B cell (primary cell): ENCODE results near the gene PHC2. TPM values are rescaled to one million over a fixed set of nuclear protein-coding genes. Genes with fewer than 3 reads are reported as not detected.

Source experiments
- ATAC-seq: fragments of 200-7000 bp; cut with Tn5 transposase; one replicate; pipeline ENCODE4 v1.10.0; 2021; ENCODE audit warnings: low read depth, mild to moderate bottlenecking, moderate number of reproducible peaks, moderate library complexity
- CTCF ChIA-PET: fragments of 350-600 bp; sonication (Branson Sonifier 250); formaldehyde crosslinking; loops from one replicate; lab custom pipeline; 2021; ENCODE audit warnings: antibody characterized with exemption, inconsistent platforms; lab: Charles Lee
- POLR2A ChIA-PET: fragments of 350-600 bp; sonication (Branson Sonifier 250); formaldehyde crosslinking; loops from one replicate; lab custom pipeline; 2021; ENCODE audit warnings: antibody characterized with exemption; lab: Charles Lee
- DNase-seq: peaks from one replicate; pipeline ENCODE4 v3.0.0; 2013
- H2AFZ ChIP-seq: 2 replicates; pipeline ENCODE4 v1.6.1; 2012; ENCODE audit warnings: mild to moderate bottlenecking, low read depth, low read length; ENCODE audit not compliant: insufficient read depth, poor library complexity, severe bottlenecking
- H3K27ac ChIP-seq, 2 donors: 1 replicate in 1 of 2; 2 replicates in 1 of 2; pipeline ENCODE4 v1.5.1; 2012 to 2013; ENCODE audit warnings: low read length in 2 of 2, mild to moderate bottlenecking in 2 of 2, moderate library complexity in 1 of 2
- H3K27me3 ChIP-seq, 4 experiments: fragments of 200-600 bp in 1 of 4; sonication (generic) in 1 of 4; replicated peaks in 1 of 4; 1 replicate in 2 of 4; 2 replicates in 2 of 4; pipeline versions ENCODE4 v1.6.1 to v1.7.0; 2013 to 2016; ENCODE audit warnings: low read length in 3 of 4, mild to moderate bottlenecking in 2 of 4, mixed read lengths in 1 of 4, moderate library complexity in 1 of 4; ENCODE audit not compliant: insufficient read depth in 4 of 4, control insufficient read depth in 3 of 4; ENCODE audit errors: control extremely low read depth in 1 of 4
- H3K36me3 ChIP-seq, 2 experiments: replicated peaks in 1 of 2; 1 replicate in 1 of 2; 2 replicates in 1 of 2; pipeline versions ENCODE4 v1.6.1 to v1.7.1; 2013; ENCODE audit warnings: low read length in 1 of 2; ENCODE audit not compliant: insufficient read depth in 2 of 2, control insufficient read depth in 1 of 2; ENCODE audit errors: control extremely low read depth in 1 of 2, extremely low read depth in 1 of 2
- H3K4me1 ChIP-seq, 2 donors: fragments of 200-600 bp in 1 of 2; sonication (generic) in 1 of 2; 1 replicate in 1 of 2; 2 replicates in 1 of 2; pipeline versions ENCODE4 v1.5.1 to v1.6.1; 2013 to 2017; ENCODE audit warnings: low read length in 2 of 2; ENCODE audit not compliant: control insufficient read depth in 2 of 2, insufficient read depth in 2 of 2
- H3K4me2 ChIP-seq: replicated peaks from 2 replicates; pipeline ENCODE3; 2012; ENCODE audit warnings: mild to moderate bottlenecking, low read depth, low read length; ENCODE audit not compliant: poor library complexity, severe bottlenecking
- H3K4me3 ChIP-seq, 5 experiments: fragments of 200-600 bp in 1 of 5; sonication (generic) in 1 of 5; 1 replicate in 3 of 5; 2 replicates in 2 of 5; pipeline versions ENCODE4 v1.5.1 to v1.7.0; 2011 to 2016; ENCODE audit warnings: low read length in 4 of 5, mild to moderate bottlenecking in 4 of 5, low read depth in 2 of 5, control low read depth in 1 of 5, moderate library complexity in 1 of 5; ENCODE audit not compliant: insufficient read depth in 1 of 5; ENCODE audit errors: control extremely low read depth in 1 of 5, extremely low read depth in 1 of 5
- H3K79me2 ChIP-seq: fragments of 200-600 bp; sonication (generic); one replicate; pipeline ENCODE4 v1.6.0; 2016; ENCODE audit warnings: low read length; ENCODE audit not compliant: control insufficient read depth, insufficient read depth
- H3K9ac ChIP-seq: fragments of 200-600 bp; sonication (generic); 2 replicates; pipeline ENCODE4 v1.6.1; 2017; ENCODE audit warnings: mild to moderate bottlenecking, low read length, moderate library complexity
- H3K9me3 ChIP-seq, 3 donors: one replicate each; pipeline versions ENCODE4 v1.6.1 to v1.7.1; 2013; ENCODE audit warnings: low read length in 2 of 3; ENCODE audit not compliant: control insufficient read depth in 2 of 3, insufficient read depth in 1 of 3; ENCODE audit errors: control extremely low read depth in 1 of 3
- H4K20me1 ChIP-seq: 2 replicates; pipeline ENCODE4 v1.6.0; 2012; ENCODE audit warnings: mild to moderate bottlenecking, low read length; ENCODE audit not compliant: insufficient read depth, control insufficient read depth, poor library complexity, severe bottlenecking
- H3K27ac Mint-ChIP-seq: one replicate; pipeline ENCODE4 v1.8.0; 2021; ENCODE audit warnings: mixed read lengths
- H3K27me3 Mint-ChIP-seq: one replicate; pipeline ENCODE4 v1.8.0; 2021; ENCODE audit warnings: mixed read lengths
- H3K4me1 Mint-ChIP-seq: one replicate; pipeline ENCODE4 v1.8.0; 2021; ENCODE audit warnings: mixed read lengths
- H3K4me3 Mint-ChIP-seq: one replicate; pipeline ENCODE4 v1.8.0; 2021; ENCODE audit warnings: mixed read lengths
- H3K9me3 Mint-ChIP-seq: one replicate; pipeline ENCODE4 v1.8.0; 2022; ENCODE audit warnings: mixed read lengths; ENCODE audit not compliant: insufficient read depth
- EZH2 ChIP-seq: IDR thresholded peaks from 2 replicates; pipeline ENCODE4 v1.6.1; 2012; ENCODE audit warnings: borderline replicate concordance, low read depth, mild to moderate bottlenecking, moderate library complexity, low read length; ENCODE audit not compliant: insufficient read depth, poor library complexity, severe bottlenecking
- WGBS: methylation state at CpG from one replicate; pipeline ENCODE4 v1.1.5; 2013; ENCODE audit warnings: missing lambda C conversion rate; ENCODE audit not compliant: insufficient coverage; 5-methylcytosine and 5-hydroxymethylcytosine counted together
- intact Hi-C: fragments of 100-400 bp; cut with micrococcal nuclease; formaldehyde crosslinking; loops from one replicate; pipeline ENCODE4 v1.10.0; 2022
- polyA plus RNA-seq: library from polyadenylated mRNA; depleted of rRNA; stranded (reverse); fragments of >200 nt; gene quantifications from 2 replicates; pipeline ENCODE4 v1.2.3, GENCODE V29; 2012
- total RNA-seq, 2 donors: library from RNA; stranded (reverse); fragments of 120-200 nt in 1 of 2; gene quantifications; 1 replicate in 1 of 2; 2 replicates in 1 of 2; pipeline versions ENCODE4 v1.2.3 to v1.2.4, GENCODE V29; 2013 to 2022
- TF ChIP-seq, protein P1 (sequence below): fragments of 200-600 bp; IDR thresholded peaks from one replicate; pipeline ENCODE4 v1.8.0; 2022; ENCODE audit warnings: antibody characterized with exemption, mild to moderate bottlenecking

Gene PHC2
- total and polyA plus RNA-seq, 2 donors (not counting 1 experiment from before 2014, with no cell fraction given) = 23.1 to 23.4 TPM

DNA sequence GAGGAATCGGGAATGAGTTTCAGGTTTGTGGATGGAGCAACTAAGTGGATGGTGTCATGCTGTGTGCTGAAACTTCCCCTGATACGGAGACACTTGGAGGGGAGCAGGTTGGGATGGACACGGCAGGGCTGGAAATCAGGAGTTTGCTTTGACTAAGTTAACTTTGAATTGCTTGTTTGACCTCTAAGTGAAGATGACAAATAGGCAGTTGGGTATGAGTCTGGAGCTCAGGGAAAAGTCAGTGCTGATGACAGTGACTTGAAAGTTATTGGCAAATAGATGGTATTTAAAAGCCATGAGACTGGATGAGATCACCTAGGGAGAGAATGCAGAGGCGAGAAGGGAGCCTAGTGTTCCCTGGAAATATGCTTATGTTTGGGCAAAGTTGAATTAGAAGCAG is 28.8 kb upstream of the PHC2 start:
- H3K27ac Mint-ChIP-seq = peak overlapping the region; percentile 57
- CTCF ChIA-PET = interaction anchor here (2.3 to 2.4 kb wide), 2 partner anchors 12 to 163 kb away, joined by 9 to 17 read pairs; no protein-coding TSS in a partner anchor

GRCh38 chr1:33456502-33456886 is 25.6 kb upstream of the PHC2 start:
- Mint-ChIP-seq H3K4me1 (peaks cover 32% of the 10 kb centered on the region), H3K9me3 (no peaks in the 10 kb centered on the region), H3K4me3 (no peak overlapping the region), H3K27me3 (peaks cover 3% of the 10 kb centered on the region), H3K27ac (no peak overlapping the region)
- H3K4me3 ChIP-seq = no peak overlapping the region
- no peak for TF ChIP-seq EZH2
- TF ChIP-seq, protein P1, sequence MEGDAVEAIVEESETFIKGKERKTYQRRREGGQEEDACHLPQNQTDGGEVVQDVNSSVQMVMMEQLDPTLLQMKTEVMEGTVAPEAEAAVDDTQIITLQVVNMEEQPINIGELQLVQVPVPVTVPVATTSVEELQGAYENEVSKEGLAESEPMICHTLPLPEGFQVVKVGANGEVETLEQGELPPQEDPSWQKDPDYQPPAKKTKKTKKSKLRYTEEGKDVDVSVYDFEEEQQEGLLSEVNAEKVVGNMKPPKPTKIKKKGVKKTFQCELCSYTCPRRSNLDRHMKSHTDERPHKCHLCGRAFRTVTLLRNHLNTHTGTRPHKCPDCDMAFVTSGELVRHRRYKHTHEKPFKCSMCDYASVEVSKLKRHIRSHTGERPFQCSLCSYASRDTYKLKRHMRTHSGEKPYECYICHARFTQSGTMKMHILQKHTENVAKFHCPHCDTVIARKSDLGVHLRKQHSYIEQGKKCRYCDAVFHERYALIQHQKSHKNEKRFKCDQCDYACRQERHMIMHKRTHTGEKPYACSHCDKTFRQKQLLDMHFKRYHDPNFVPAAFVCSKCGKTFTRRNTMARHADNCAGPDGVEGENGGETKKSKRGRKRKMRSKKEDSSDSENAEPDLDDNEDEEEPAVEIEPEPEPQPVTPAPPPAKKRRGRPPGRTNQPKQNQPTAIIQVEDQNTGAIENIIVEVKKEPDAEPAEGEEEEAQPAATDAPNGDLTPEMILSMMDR = no peak
- H3K4me2 ChIP-seq = no peak overlapping the region
- H3K9ac ChIP-seq = no peak overlapping the region
- WGBS = 100% methylated on average over 1 of the region's 6 CpGs
- no peaks in the 10 kb centered on the region for H3K79me2 ChIP-seq
- intact Hi-C loops = no loop called here
- no peak overlapping the region for H2AFZ ChIP-seq
- H3K27ac ChIP-seq = no peak overlapping the region
- POLR2A ChIA-PET = no interaction called here
- no peak for ATAC-seq
- CTCF ChIA-PET = interaction anchor here (0.6 to 2.2 kb wide), 9 partner anchors 10 to 263 kb away, joined by 3 to 10 read pairs (median 5); no protein-coding TSS in a partner anchor
- no peaks in the 10 kb centered on the region for H4K20me1 ChIP-seq
- DNase-seq = no peak
- no peaks in the 10 kb centered on the region for H3K9me3 ChIP-seq
- H3K4me1 ChIP-seq = peaks cover 25 to 31% of the 10 kb centered on the region in 2 donors
- H3K36me3 ChIP-seq = no peaks in the 10 kb centered on the region
- no peaks in the 10 kb centered on the region for H3K27me3 ChIP-seq

More for the DNA sequence above, 28.8 kb upstream of the PHC2 start:
- POLR2A ChIA-PET = interaction anchor here (1.3 kb wide), 1 partner anchor 12 kb away, joined by 3 read pairs; no protein-coding TSS in a partner anchor
- no peaks in the 10 kb centered on the region for H3K27me3 Mint-ChIP-seq
- 100% methylated on average over 4 of the region's 4 CpGs for WGBS
- H2AFZ ChIP-seq = no peak overlapping the region
- ATAC-seq = no peak
- H3K4me2 ChIP-seq = peak overlapping the region; percentile 69
- no peak overlapping the region for H3K4me3 ChIP-seq
- peaks cover 50% of the 10 kb centered on the region for H3K4me1 Mint-ChIP-seq
- no peaks in the 10 kb centered on the region for H4K20me1 ChIP-seq
- no peak for TF ChIP-seq EZH2
- no peaks in the 10 kb centered on the region for H3K9me3 Mint-ChIP-seq
- H3K36me3 ChIP-seq = no peaks in the 10 kb centered on the region
- no peaks in the 10 kb centered on the region for H3K27me3 ChIP-seq
- H3K9me3 ChIP-seq = no peaks in the 10 kb centered on the region
- intact Hi-C loops = no loop called here
- no peak overlapping the region for H3K27ac ChIP-seq
- H3K79me2 ChIP-seq = no peaks in the 10 kb centered on the region
- peaks cover 42 to 50% of the 10 kb centered on the region in 2 donors for H3K4me1 ChIP-seq
- peak overlapping the region; percentile 50 for H3K4me3 Mint-ChIP-seq
- no peak for DNase-seq
- H3K9ac ChIP-seq = no peak overlapping the region
